22Rv1 (cell line): ENCODE measurements around the gene FZD10.

Experiments used
- CTCF ChIP-seq: fragments of 450-650 bp; IDR thresholded peaks from 2 replicates; pipeline ENCODE4 v1.5.1; 2017; ENCODE audit warnings: mild to moderate bottlenecking
- ZFX ChIP-seq: fragments of 450-650 bp; IDR thresholded peaks from 2 replicates; pipeline ENCODE4 v1.6.1; 2017; ENCODE audit warnings: antibody characterized with exemption, borderline replicate concordance

GRCh38 chr12:130212384-130212989 is 50.2 kb downstream of the FZD10 start:
- TF ChIP-seq CTCF (no peak), ZFX (no peak)
